Mucosa of rectum (tissue), 2 donors: ENCODE data around the gene CD48.

ENCODE experiments used
- H3K27ac ChIP-seq, 2 donors: one replicate each; pipeline ENCODE4 v1.7.0; 2013; ENCODE audit warnings: inconsistent platforms in 2 of 2, low read depth in 2 of 2, low read length in 2 of 2
- H3K27me3 ChIP-seq, 2 donors: one replicate each; pipeline ENCODE4 v1.7.0; 2013; ENCODE audit warnings: low read length in 2 of 2; ENCODE audit not compliant: control insufficient read depth in 2 of 2, insufficient read depth in 2 of 2
- H3K36me3 ChIP-seq, 2 donors: one replicate each; pipeline ENCODE4 v1.7.0; 2013; ENCODE audit warnings: low read length in 2 of 2; ENCODE audit not compliant: control insufficient read depth in 2 of 2, insufficient read depth in 2 of 2
- H3K4me1 ChIP-seq, 2 donors: one replicate each; pipeline ENCODE4 v1.7.0; 2013; ENCODE audit warnings: low read length in 2 of 2, mild to moderate bottlenecking in 1 of 2; ENCODE audit not compliant: control insufficient read depth in 2 of 2, insufficient read depth in 2 of 2
- H3K4me3 ChIP-seq, 2 donors: one replicate each; pipeline ENCODE4 v1.7.0; 2013; ENCODE audit warnings: low read length in 2 of 2
- H3K9ac ChIP-seq, 2 donors: one replicate each; pipeline ENCODE4 v1.7.0; 2013; ENCODE audit warnings: low read length in 2 of 2, low read depth in 1 of 2, mild to moderate bottlenecking in 1 of 2
- H3K9me3 ChIP-seq, 2 donors: one replicate each; pipeline ENCODE4 v1.7.0; 2013; ENCODE audit warnings: low read length in 2 of 2; ENCODE audit not compliant: control insufficient read depth in 2 of 2
- donor health status: healthy.
- donor health status: Normal muscosa, but diverticular disease.

The CD48 gene, protein sequence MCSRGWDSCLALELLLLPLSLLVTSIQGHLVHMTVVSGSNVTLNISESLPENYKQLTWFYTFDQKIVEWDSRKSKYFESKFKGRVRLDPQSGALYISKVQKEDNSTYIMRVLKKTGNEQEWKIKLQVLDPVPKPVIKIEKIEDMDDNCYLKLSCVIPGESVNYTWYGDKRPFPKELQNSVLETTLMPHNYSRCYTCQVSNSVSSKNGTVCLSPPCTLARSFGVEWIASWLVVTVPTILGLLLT

DNA sequence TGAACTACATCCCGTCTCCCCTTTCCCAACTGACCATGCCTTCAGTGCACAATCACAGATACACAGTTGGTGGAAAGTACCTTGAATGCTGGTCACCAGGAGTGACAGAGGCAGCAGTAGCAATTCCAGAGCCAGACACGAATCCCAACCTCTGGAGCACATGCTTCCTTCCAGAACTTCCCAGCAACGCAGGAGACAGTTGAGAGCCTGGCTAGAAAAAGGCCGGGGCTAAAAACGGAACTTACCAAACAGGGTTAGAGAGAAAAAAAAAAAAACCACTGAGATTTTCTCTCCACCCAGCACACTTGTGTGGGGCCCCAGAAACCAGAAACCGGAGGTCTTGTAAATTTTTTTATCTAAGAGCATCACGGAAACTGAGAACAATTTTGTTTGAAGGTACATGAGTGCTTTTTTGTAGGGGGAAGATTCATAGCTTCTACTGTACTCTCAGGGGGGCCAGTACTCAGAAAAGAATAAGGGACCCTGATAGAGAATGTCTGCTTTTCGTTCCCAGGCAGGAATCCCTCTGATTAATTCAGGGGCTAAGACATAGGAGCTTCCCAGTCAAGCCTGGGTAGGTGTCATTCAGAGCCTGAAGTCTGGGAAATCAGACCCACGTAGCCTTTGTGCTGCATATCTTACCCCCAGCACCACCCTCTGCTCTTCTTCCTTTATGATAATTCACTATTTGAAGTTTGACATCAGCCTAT lies at the start of gene CD48:
Gene CD48, minus strand, starts transcription at position 221 of the 710 bp plus-strand sequence. Its CDS starts 59 bp downstream, at position 162.
- peak within 1 kb of the TSS; percentile 42 to 88 for H3K9ac ChIP-seq
- H3K9me3 ChIP-seq: no peaks in the 10 kb centered on the region
- H3K27me3 ChIP-seq: no peaks in the 10 kb centered on the region
- peaks cover 0 to 2% of the 10 kb centered on the region in 2 donors for H3K36me3 ChIP-seq
- H3K4me3 ChIP-seq: peak within 1 kb of the TSS; percentile 37 to 90
- H3K27ac ChIP-seq: peak within 1 kb of the TSS; percentile 43 to 81
- H3K4me1 ChIP-seq: peaks cover 0 to 13% of the 10 kb centered on the region in 2 donors

DNA sequence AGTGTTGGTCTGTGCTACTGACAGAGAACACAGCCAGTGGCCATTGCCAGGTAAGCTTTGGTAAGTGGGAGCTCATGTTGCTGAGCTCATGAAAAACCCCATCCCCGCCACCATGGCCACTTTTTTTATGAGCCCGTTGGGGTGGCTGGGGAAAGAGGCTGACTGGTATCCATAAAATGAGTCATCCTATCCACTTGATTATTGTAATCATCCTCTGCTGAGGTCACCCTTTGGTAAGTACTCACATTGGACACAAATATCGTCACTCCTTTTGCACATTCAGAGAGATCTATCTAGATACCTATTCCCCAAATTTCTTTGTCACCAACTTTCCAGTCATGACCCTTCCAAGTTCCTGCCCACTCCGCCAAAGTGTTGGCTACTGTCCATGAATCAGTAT lies 49.4 kb upstream of the CD48 start:
- H3K9me3 ChIP-seq: no peaks in the 10 kb centered on the region
- no peak overlapping the region for H3K9ac ChIP-seq
- H3K27ac ChIP-seq: no peak overlapping the region
- no peaks in the 10 kb centered on the region for H3K36me3 ChIP-seq
- no peaks in the 10 kb centered on the region for H3K4me1 ChIP-seq
- no peaks in the 10 kb centered on the region for H3K27me3 ChIP-seq
- H3K4me3 ChIP-seq: no peak overlapping the region

GRCh38 chr1:160759740-160760139 lies 48.1 kb upstream of the CD48 start:
- Histone ChIP-seq H3K27ac (no peak overlapping the region), H3K27me3 (no peaks in the 10 kb centered on the region), H3K9me3 (no peaks in the 10 kb centered on the region), H3K36me3 (no peaks in the 10 kb centered on the region), H3K9ac (no peak overlapping the region), H3K4me3 (no peak overlapping the region), H3K4me1 (no peaks in the 10 kb centered on the region)

DNA sequence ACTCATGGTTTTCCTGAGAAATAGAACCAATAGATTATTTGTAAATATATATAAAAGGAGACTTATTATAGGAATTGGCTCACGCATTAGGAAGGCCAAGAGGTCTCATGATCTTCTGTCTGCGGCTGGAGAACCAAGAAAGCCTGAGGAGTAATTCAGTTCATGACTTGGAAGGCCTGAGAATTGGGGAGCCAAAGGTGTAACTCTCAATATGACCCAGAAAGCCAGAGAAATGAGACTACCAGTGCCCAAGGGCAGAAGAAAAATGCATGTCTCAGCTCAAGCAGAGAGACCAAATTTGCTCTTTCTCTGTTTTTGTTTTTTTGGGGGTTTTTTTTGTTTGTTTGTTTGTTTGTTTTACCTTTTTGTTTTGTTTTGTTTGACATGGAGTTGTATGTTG lies 46.9 kb upstream of the CD48 start:
- Histone ChIP-seq H3K4me1 (no peaks in the 10 kb centered on the region), H3K9ac (no peak overlapping the region), H3K27me3 (no peaks in the 10 kb centered on the region), H3K27ac (no peak overlapping the region), H3K36me3 (no peaks in the 10 kb centered on the region), H3K9me3 (no peaks in the 10 kb centered on the region), H3K4me3 (no peak overlapping the region)

DNA sequence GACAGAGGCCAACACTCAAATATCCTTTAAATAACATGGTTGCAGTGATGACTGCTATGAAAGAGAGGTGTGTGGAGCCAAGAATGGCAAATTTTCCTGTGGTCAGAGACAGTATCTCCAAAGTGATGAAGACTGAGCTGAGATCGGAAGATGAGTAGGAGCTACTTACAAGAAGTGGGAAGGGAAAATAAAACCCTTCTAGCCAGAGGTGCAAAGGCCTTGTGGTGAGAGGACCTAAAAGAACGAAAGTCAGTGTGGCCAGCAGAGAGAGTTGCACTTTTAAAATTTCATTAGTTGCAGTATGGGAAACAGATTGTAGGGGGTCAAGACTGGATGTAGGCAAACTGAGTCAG lies 45.2 kb upstream of the CD48 start:
- H3K27ac ChIP-seq: peak overlapping the region in 1 of 2 donors; percentile 13
- no peak overlapping the region for H3K9ac ChIP-seq
- H3K36me3 ChIP-seq: no peaks in the 10 kb centered on the region
- H3K9me3 ChIP-seq: no peaks in the 10 kb centered on the region
- H3K4me3 ChIP-seq: no peak overlapping the region
- H3K4me1 ChIP-seq: no peaks in the 10 kb centered on the region
- no peaks in the 10 kb centered on the region for H3K27me3 ChIP-seq

DNA sequence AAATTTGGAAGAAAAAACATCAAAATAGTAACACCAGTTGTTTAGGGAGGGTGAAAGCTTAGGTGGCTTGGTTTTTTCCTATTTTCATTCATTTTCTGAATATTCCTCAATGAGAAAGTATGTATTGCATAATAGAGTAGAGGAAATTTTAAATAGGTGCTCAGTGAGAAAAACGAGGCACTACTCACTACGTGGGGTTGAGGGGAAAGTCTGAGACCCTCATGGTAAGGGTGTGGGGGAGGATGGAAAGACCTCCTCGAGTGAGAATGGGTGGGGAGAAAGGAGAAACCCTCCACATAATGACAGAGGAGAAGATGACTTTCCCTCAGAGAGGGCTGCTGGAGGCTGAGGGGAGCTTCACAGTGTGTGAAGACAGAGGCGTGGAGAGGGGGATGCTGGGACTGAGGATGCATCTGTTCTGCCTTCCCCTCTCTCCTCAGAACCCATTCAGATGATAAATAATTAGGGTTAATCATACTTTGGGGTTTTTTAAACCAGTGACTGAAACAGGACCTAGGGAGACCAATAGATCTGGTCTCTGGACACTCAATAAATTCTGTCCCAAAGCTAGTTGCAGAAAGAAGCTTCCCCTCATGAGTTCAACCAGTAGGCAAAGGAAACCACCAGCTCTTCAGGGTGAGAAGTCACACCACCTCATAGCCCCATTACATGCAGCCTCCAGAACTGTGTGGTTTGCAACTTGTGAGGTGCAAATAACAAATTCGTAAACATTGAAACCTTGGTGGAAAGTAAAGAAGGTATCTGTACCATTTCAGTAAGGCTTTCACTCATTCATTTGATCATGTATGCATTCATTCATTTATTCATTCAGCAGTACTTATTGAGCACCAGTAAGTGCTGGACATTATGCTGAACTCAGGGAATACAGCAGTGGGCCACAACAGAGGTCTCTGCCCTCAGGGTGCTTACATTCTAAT lies 44.6 kb upstream of the CD48 start:
- Histone ChIP-seq H3K27ac (peak overlapping the region in 1 of 2 donors; percentile 33), H3K27me3 (no peaks in the 10 kb centered on the region), H3K4me1 (no peaks in the 10 kb centered on the region), H3K4me3 (no peak overlapping the region), H3K36me3 (no peaks in the 10 kb centered on the region), H3K9me3 (no peaks in the 10 kb centered on the region), H3K9ac (no peak overlapping the region)

DNA sequence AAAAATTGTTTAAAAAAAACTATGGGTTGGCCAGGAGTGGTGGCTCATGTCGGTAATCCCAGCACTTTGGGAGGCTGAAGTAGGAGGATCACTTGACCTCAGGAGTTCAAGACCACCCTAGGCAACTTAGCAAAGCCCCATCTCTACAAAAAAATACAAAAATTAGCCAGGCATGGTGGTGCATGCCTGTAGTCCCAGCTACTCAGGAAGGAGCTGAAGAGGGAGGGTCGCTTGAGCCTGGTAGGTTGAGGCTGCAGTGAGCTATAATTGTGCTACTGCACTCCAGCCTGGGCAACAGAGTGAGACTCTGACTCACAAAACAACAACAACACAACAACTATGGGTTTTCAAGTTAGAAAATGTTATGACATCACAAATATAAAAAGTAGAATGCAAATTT lies 43.8 kb upstream of the CD48 start:
- Histone ChIP-seq H3K4me1 (no peaks in the 10 kb centered on the region), H3K27ac (peak overlapping the region in 1 of 2 donors; percentile 33), H3K9me3 (no peaks in the 10 kb centered on the region), H3K4me3 (no peak overlapping the region), H3K36me3 (no peaks in the 10 kb centered on the region), H3K9ac (no peak overlapping the region), H3K27me3 (no peaks in the 10 kb centered on the region)

DNA sequence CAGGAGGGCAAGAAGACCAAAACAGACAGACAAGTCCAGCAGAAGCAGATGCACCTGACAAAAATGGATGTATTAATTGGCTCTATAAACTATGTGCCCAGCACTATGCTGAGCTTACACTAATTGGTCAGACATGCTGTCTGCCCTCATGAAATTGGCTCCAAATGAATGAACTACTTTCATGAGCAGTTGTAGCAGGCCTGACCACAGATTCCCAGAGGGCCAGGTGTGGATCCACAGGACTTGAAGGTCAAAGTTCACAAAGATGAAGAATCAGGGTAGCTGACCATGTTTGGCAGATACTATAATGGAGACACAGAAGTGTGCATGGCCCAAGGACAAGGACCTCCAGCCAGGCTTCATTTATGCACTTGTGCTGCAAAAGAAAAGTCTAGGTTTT lies 42.0 kb upstream of the CD48 start:
- no peaks in the 10 kb centered on the region for H3K36me3 ChIP-seq

DNA sequence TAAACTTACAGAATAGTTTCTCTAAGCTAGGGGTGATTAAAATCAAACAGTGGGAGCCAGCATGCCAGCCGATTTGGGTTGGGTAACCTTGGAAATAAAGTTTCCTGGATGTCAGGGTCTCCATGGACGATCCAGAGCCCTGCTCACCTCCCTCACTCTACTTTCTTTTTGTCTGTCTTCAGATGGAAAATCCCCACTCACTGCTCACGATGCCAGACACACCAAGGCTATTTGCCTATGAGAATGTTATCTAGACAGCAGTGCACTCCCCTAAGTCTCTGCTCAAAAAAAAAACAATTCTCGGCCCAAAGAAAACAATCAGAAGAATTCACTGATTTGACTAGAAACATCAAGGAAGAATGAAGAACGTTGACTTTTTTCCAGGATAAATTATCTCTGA lies 41.3 kb upstream of the CD48 start:
- H3K4me3 ChIP-seq: no peak overlapping the region
- no peak overlapping the region for H3K9ac ChIP-seq
- H3K9me3 ChIP-seq: no peaks in the 10 kb centered on the region
- H3K36me3 ChIP-seq: no peaks in the 10 kb centered on the region
- no peaks in the 10 kb centered on the region for H3K4me1 ChIP-seq
- H3K27ac ChIP-seq: no peak overlapping the region
- no peaks in the 10 kb centered on the region for H3K27me3 ChIP-seq

More for the DNA sequence above, 42.0 kb upstream of the CD48 start:
- no peaks in the 10 kb centered on the region for H3K9me3 ChIP-seq
- no peak overlapping the region for H3K9ac ChIP-seq
- no peaks in the 10 kb centered on the region for H3K4me1 ChIP-seq
- H3K27ac ChIP-seq: no peak overlapping the region
- no peak overlapping the region for H3K4me3 ChIP-seq
- H3K27me3 ChIP-seq: no peaks in the 10 kb centered on the region

- Histone ChIP-seq H3K27me3 (no peaks in the 10 kb centered on the region), H3K36me3 (no peaks in the 10 kb centered on the region), H3K4me1 (no peaks in the 10 kb centered on the region), H3K4me3 (no peak overlapping the region), H3K27ac (no peak overlapping the region), H3K9ac (no peak overlapping the region), H3K9me3 (no peaks in the 10 kb centered on the region)
These were observed 40.8 kb upstream of the CD48 start for GRCh38 chr1:160752406-160752805.
